Left kidney (tissue), 2 donors: ENCODE measurements around the gene YTHDF1. TPM values are rescaled to one million over a fixed set of nuclear protein-coding genes. Genes with fewer than 3 reads are reported as not detected.
"Not testable (repeated sequence)": the region's sequence is repeated elsewhere in the genome, so short reads cannot be mapped to it uniquely, and the experiment has no call there.

Experiments
- DNase-seq: peaks from one replicate; pipeline ENCODE4 v3.0.0-alpha.2; 2013
- polyA plus RNA-seq: library from polyadenylated mRNA; unstranded; fragments of 120-200 nt; gene quantifications from one replicate; pipeline ENCODE4 v1.2.1, GENCODE V29; 2013; ENCODE audit not compliant: insufficient read length

Gene YTHDF1
- polyA plus RNA-seq, 1 donor: 45.5 TPM

DNA sequence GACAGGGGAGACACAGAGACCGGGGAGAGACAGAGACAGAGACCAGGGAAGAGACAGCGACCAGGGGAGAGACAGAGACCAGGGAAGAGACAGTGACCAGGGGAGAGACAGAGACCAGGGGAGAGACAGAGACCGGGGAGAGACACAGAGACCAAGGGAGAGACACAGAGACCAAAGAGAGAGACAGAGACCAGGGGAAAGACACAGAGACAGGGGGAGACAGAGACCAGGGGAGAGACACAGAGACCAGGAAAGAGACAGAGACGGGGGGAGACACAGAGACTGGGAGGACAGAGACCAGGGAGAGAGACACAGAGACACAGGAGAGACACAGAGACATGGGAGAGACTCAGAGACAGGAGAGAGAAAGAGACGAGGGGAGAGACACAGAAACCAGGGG, 43.9 kb downstream of the YTHDF1 start:
- no peak for DNase-seq

- DNase-seq: no peak
These were observed 46.2 kb downstream of the YTHDF1 start for GRCh38 chr20:63169681-63170080.

GRCh38 chr20:63168861-63169260, 47.1 kb downstream of the YTHDF1 start:
- no peak for DNase-seq

DNA sequence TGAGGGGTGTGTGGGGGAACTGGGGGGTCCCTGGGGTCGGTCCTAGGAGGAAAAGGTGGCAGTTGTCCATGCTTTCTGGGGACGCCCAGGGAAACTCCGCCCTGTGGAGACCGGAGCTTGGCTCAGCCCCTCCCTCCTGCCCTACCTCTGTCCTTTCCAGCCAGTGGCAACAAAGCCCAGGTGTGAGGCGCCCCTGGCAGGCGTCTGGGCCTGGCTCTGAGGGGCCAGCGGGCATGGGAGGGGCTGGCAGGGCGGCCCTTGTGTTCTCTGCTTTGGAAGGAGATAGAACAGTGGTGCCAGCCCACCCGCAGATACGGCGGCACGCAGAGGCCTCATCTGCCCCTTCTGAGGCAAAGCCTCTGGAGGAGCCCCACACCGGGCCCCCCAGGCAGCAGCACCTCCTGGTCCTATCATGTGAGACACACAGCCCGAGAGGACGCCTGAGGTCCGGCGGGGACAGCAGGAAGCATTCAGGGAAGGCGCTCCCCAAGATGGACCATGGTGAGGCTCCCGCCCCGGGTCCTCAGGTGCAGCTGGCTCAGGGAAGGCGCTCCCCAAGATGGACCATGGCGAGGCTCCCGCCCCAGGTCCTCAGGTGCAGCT, 47.9 kb downstream of the YTHDF1 start:
- no peak for DNase-seq

GRCh38 chr20:63167026-63167917, 48.7 kb downstream of the YTHDF1 start:
- DNase-seq: no peak

DNA sequence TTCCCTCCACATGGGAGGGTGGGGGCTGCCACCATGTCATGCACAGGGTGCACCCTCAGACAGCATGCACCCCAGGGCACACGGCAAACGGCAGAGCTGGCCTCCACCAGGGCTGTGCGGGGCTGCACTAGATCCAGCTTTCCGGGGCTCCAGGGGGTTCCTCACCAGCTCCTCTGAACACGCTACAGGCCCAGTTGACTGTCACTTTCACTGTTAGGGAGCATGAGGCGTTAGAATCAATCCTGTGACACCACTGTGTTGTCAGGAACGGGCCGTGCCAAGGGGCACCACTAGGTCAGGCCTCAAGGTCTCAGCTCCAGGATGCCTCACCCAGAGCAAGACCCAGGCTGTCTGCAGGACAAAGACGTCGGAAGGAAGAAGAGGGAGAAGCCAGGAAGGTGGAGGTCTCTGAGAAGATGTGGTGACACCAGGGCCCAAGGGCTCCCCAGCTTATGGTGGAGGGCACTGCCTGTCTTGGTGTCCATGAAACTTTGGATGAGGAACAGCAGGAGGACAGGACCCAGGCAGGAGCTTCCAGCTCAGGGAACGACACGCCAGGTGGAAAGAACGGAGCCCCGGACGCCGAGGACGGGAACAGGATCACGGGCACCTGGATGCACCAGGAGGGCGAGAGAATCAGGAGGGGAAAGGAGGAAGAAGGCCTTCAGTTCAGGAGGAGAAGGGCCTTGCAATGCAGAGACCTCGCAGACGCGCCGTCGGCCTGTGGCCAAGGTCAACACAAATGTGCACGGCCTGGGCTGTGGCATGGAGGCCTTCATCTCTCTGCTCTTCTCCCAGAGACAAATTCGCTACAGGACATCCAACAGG, 49.5 kb downstream of the YTHDF1 start:
- DNase-seq: no peak

- DNase-seq: no peak
These were observed 50.4 kb downstream of the YTHDF1 start for GRCh38 chr20:63165356-63166192.

DNA sequence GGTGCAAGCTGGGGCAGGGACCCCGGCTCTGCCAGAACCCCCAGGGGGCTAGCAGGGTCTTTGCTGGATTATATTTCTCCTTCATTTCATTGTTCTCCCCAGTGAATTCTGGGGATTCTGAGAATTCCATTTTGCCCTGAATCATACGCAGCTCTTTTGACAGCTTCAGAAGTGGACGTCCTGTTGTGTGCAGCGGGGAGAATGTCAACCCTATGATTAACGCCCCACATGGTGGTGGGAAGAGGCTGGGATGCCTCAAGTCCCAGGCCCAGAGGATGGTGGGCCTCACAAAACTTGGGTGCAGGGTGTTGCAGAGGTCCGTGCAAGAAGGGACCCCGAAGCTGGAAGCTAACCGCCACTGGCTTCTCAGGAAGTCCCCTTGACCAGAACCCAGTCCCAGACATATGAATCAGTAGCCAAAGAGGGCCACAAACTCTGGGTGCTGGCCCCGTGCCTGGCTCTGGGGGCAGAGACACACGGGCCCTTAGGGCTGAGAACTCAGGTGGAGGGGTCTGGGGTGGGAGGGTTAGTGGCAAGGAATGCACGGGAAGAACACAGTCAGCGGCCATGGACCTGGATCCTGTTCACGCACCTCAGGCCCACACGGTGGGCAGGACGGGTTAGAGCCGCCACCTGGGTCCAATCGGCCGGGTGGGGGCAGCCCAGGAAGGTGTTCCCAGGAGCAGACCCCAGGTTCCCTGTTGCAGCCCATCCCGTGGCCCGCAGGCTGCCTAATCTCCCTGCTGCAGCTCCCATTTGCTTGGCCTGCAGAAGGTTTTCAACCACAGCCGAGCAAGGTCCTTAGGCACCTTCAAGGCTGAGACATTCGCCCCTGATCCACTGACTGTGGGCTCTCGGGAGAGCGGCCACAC, 51.2 kb downstream of the YTHDF1 start:
- DNase-seq: no peak

DNA sequence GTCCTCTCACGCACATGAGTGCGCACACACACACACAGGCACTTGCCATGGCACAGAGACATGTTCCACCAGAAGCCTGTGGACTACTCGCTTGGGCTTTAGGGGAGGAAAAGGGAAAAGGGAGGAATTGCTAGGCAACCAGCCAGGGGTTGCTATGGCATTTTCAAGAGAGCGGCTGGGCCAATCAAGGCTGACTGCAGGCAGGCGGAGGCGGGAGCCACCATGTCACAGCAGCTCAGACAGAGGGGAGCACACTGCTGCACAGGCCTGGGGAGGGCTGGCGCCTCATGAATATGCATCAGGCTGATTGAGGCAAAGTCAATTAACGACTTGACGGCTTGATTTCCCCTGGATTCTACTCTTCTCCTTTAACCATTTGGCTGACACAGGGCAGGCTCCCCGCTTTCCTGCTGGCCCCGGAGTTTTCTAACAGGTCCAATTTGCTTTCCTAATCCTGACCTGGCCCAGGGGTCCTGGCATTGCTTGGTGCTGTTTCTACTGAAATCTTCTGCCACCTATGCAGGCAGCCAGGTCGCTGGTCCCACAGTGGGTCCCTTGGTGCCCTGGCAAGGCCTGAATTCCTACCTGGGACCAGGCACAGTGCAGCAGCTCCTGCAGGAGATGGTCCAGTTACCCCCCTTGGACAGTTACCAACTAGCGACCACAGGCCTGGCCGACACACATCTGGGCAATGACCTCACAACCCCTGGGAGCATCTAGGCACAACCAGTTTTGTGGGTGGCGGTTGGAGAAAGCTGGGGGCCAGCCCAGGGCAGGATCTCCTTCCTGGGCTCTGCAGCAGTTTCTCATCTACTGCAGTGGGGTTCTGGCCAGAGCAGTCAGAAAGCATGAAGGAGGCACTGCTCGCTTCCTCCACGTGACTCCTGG, 52.1 kb downstream of the YTHDF1 start:
- no peak for DNase-seq

DNA sequence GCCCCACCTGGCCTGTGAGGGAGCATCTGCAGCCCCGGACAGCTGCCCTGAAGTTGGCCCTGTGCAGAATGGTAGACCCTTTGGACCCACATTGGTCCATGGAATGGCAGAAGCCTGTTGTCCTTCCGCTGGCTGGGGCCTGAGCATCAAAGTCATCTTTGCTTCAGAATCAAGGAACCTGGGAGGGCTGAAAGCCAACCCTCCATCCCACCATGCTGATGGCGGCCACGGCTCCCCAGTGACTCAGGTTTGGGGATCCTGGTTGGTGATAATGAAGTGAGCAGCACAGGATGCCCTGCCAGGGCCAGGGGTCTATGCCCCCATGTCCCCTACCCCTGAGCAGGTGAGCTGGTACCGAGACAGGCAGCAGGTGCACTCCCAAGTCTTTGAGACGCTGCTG, 52.8 kb downstream of the YTHDF1 start:
- DNase-seq: no peak

- DNase-seq: no peak
These were observed 53.6 kb downstream of the YTHDF1 start for GRCh38 chr20:63162206-63162795.

DNA sequence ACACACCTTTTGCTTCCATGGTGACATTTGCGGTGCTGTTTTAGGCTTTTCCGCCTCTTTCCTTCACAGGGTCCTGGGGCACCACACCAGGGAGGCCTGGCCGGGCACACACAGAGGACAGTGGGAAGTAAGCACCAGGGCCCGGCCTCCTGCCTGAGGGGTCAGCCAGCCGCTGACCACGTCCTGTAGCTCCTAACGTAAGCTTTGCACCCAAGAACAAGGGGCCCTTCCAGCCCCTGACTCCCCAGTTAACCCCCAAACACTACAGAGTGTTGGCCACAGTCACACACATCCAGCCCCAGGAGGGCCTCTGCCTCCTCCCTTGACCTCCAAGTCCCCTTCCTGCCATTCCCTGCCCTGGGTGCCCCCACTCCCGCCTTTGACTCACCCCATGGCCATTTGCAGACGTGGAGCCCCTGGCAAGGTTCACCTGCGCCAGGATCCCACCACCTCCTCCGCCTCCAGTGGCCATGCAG, 54.7 kb downstream of the YTHDF1 start:
- DNase-seq: no peak

DNA sequence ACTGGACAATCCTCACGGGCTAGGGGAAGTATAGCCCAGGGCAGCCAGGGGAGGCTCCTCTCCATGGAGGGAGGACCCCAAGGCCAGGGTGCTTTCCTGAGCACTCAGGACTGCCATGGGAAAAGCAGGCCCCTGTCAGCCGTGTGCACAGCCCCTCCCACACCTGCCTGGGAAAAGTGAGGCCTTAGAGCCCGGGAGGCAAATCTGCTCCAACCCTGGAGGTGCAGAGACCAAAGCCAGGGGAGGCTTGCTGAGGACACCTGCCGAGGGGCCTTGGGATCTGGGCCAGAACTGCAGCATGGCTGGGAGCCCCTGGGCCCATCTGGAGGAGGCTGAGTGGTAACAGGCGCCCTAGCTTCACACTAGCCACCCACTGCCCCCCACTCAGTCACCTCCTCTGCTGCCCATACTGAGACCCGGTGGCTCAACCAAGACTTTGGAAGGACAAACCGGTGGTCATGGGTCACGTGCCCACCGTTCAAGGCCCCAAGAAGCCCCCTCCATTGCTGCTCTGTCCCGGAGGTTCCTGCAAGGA, 55.2 kb downstream of the YTHDF1 start:
- no peak for DNase-seq

- DNase-seq: no peak
These were observed 55.9 kb downstream of the YTHDF1 start for GRCh38 chr20:63159826-63160640.

DNA sequence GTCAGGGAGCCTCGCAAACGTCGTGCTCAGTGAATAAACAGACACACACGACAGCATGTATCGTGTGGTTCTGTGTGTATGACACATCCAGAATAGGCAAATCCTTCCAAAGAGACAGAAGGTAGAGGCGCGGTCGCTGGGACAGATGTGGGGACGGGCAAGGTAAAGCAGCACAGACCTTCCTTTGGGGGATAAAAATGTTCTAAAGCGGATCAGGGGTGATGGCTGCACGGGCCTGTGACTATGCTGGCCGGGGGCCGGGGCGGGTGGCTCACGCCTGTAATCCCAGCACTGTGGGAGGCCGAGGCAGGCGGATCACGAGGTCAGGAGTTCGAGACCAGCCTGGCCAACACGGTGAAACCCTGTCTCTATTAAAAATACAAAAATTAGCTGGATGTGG, 56.7 kb downstream of the YTHDF1 start:
- not testable (repeated sequence) for DNase-seq

DNA sequence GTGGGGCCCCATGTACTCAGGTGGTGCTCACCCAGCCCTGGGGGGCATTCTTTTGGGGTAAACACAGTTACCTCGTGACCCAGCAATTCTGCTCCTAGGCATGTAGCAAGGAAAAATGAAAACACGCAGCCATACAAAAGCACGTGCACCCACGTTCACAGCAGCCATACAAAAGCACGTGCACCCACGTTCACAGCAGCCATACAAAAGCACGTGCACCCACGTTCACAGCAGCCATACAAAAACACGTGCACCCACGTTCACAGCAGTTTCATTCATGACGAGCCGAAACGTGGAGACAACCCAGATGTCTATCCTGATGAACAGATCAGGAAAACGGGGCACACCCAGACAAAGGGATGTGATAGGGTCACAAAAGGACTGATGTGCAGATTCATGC, 57.1 kb downstream of the YTHDF1 start:
- no peak for DNase-seq

GRCh38 chr20:63158352-63158751, 57.6 kb downstream of the YTHDF1 start:
- DNase-seq: no peak

DNA sequence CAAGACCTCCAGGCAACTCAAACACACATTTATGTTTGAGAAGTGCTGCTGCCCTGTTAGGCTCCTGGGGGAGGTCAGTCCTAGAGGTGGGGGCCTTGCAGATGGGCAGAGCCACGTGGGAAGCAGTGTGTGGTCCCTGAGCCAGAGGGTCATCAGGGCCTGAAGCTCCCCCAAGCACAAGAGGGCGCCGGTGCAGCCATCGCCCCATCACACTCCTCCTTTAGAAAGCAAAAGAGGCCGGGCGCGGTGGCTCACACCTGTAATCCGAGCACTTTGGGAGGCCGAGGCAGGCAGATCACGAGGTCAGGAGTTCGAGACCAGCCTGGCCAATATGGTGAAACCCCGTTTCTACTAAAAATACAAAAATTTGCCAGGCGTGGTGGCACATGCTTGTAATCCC, 58.5 kb downstream of the YTHDF1 start:
- not testable (repeated sequence) for DNase-seq
